ENCODE results near the gene NTN4.
"Not testable (repeated sequence)": the region's sequence is repeated elsewhere in the genome, so short reads cannot be mapped to it uniquely, and the experiment has no call there.

Gene NTN4

DNA sequence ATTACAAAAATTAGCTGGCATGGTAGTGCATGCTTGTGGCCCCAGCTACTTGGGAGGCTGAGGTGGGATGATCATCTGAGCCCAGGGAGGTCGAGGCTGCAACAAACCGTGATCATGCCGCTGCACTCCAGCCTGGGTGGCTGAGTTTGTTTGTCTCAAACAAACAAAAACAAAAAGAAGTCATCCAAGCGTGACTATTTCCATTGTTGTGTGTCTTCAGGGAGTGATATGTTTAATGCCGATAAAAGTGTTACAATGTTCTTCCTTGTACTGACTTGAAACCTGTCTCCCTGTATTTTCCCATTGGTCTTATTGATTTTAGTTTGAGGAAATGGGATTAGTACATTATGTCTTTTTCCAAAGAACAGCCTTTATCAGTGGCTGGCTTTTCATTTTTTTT is 163.7 kb downstream of the NTN4 start:
- TF ChIP-seq, protein P1, sequence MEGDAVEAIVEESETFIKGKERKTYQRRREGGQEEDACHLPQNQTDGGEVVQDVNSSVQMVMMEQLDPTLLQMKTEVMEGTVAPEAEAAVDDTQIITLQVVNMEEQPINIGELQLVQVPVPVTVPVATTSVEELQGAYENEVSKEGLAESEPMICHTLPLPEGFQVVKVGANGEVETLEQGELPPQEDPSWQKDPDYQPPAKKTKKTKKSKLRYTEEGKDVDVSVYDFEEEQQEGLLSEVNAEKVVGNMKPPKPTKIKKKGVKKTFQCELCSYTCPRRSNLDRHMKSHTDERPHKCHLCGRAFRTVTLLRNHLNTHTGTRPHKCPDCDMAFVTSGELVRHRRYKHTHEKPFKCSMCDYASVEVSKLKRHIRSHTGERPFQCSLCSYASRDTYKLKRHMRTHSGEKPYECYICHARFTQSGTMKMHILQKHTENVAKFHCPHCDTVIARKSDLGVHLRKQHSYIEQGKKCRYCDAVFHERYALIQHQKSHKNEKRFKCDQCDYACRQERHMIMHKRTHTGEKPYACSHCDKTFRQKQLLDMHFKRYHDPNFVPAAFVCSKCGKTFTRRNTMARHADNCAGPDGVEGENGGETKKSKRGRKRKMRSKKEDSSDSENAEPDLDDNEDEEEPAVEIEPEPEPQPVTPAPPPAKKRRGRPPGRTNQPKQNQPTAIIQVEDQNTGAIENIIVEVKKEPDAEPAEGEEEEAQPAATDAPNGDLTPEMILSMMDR (conservative IDR thresholded peaks at IDR 0.05): no peak
- TF ChIP-seq ZFX (IDR thresholded peaks at IDR 0.05): no peak
- peak overlapping the region; percentile 24; the same call in 1 of the 2 replicates for H3K27ac ChIP-seq

DNA sequence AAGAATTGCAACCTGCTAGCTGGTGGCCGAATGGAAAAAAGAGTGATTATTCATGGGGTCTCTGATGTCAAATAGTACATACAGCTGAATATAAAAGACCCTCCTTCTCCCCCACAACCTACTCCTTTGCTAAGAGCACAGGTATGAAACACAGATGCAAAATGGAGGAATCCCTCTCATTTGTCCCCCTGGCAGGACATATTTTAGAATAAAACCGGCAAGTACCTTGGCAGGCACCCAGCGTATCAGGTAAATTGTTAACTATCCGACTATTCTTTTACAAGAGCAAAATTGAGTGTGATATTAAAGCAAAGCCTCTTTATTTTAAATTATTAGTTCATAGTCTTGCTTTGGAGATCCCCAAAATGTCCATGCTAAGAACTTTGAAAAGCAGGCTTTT is 165.6 kb downstream of the NTN4 start:
- TF ChIP-seq, protein P1 (conservative IDR thresholded peaks at IDR 0.05): no peak
- no peak for TF ChIP-seq ZFX (IDR thresholded peaks at IDR 0.05)
- H3K27ac ChIP-seq: no peak overlapping the region

DNA sequence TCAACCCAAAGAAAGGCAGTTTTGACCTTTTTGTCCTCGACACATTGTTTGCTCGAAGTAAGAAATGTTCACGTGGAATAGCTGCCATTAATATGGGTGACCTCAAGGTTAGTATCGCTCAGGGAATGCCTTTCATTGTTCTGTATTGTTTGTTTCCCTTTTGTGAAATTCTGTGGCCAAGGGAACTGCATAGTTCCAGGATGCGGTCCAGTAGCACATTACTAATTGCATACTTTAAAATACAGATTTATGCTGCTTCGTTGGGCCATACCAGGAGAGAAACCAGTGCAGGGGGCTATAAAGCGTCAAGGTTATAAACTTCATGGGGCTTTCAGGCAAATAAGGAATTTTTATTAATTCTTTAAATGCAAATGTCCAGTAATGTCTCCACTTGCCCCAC is 166.0 kb downstream of the NTN4 start:
- TF ChIP-seq, protein P1 (conservative IDR thresholded peaks at IDR 0.05): no peak
- TF ChIP-seq ZFX (IDR thresholded peaks at IDR 0.05): no peak
- H3K27ac ChIP-seq: no peak overlapping the region

DNA sequence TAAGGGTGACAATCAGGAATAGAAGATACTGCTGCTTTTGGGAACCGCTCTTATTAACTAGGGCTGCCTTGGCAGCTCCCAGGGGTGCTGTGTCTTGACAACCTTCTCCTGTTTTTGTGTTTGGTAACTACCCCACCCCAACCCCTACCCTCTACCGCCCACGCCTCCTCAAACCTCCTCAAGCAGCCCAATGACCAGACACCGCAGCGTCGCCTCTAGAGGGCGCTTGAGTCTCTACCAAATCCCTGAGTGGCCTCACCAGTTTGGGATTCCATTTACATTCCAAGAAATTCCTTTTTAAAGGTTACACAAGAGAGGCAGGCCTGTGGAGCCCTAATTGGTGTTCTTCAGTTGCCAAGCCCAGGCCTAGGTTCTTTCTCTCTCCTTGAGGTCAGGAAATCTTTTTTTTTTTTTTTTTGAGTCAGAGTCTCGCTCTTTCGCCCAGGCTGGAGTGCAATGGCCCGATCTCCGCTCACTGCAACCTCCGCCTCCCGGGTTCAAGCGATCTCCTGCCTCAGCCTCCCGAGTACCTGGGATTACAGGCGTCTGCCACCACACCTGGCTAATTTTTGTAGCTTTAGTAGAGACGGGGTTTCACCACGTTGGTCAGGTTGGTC is 166.9 kb downstream of the NTN4 start:
- no peak for TF ChIP-seq ZFX (IDR thresholded peaks at IDR 0.05)
- TF ChIP-seq, protein P1 (conservative IDR thresholded peaks at IDR 0.05): peak; percentile 83
- no peak overlapping the region for H3K27ac ChIP-seq

DNA sequence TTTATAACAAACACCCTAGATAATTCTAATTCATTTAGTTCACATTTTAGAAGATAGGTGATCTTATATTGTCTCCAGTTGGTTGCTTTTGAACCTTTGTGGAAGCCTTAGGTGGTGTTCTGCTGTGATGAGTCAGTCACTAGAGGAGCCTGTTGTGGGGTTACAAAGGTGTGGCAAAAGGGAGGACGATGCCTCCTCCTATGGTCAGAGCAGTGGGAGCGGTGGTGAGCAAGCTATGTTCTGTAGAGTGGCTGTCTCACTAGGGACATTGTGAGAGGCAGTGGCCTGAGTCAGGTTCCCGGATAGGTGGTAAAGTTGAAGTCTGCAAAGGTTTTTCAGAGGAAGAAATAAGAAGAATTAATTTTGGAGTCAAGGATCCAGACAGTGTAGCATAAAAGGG is 167.7 kb downstream of the NTN4 start:
- H3K27ac ChIP-seq: no peak overlapping the region
- no peak for TF ChIP-seq ZFX (IDR thresholded peaks at IDR 0.05)
- TF ChIP-seq, protein P1 (conservative IDR thresholded peaks at IDR 0.05): no peak

DNA sequence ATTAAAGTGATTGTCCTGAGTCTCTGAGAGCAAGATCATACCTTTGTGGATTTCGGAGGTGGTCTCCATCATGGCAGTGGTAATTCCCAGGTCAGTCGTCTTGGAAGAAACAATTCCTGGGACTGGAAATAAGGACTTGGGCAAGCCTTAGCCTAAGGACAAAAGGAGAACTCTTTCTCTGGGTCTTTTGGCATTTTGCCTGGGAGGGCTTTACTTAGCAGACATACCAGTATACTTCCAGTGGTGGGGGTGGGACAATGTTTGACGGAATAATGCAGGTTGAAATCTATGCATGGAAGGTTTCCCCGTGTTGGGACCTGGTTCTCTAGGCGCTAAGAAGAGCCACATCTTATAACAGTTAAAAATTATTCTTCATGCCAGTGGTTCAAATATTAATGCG is 168.8 kb downstream of the NTN4 start:
- TF ChIP-seq, protein P1 (conservative IDR thresholded peaks at IDR 0.05): no peak
- TF ChIP-seq ZFX (IDR thresholded peaks at IDR 0.05): no peak
- no peak overlapping the region for H3K27ac ChIP-seq

DNA sequence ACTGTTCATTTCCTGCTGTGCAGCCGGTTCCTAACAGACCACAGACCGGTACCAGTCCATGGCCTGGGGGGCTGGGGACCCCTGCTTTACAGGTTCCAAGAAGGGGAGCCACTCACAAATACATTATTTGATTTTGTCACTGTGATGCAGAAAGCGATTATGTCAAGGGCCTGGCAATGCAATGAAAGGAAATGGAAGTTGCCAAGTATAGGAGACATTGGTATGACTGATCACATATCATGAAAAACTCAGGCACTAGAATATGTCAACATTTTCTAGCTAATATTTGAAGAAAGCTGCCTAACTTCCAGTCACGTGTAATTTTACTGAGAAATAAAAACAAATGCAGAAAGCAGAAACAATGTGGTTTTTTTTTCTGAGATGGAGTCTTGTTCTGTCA is 170.4 kb downstream of the NTN4 start:
- no peak for TF ChIP-seq ZFX (IDR thresholded peaks at IDR 0.05)
- TF ChIP-seq, protein P1 (conservative IDR thresholded peaks at IDR 0.05): no peak
- H3K27ac ChIP-seq: no peak overlapping the region

DNA sequence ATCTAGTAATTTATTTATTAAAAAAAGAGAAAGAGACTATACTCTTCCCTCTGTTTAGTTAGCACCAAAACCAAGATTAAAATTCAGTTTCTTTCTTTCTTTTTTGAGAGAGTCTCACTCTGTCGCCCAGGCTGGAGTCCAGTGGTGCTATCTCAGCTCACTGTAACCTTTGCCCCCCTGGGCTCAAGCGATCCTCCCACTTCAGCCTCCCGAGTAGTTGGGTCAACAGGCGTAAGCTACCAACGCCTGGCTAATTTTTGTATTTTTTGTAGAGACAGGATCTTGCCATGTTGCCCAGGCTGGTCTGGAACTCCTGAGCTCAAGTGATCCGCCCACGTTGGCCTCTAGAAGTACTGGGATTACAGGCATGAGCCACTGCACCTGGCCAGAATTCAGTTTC is 174.1 kb downstream of the NTN4 start:
- not testable (repeated sequence) for H3K27ac ChIP-seq
